BJ (cell line): ENCODE measurements around the gene CCNB2. TPM values are rescaled to one million over a fixed set of nuclear protein-coding genes. Genes with fewer than 3 reads are reported as not detected.
"Not testable (repeated sequence)": the region's sequence is repeated elsewhere in the genome, so short reads cannot be mapped to it uniquely, and the experiment has no call there.

ENCODE experiments used
- CTCF ChIA-PET: fragments of 350-600 bp; formaldehyde crosslinking; extraction: SDS; loops from one replicate; lab custom pipeline; 2021; ENCODE audit warnings: antibody characterized with exemption, inconsistent platforms; lab: Yijun Ruan, JAX
- POLR2A ChIA-PET: fragments of 300-600 bp; sonication (Branson Sonifier 250); formaldehyde crosslinking; extraction: SDS; loops from one replicate; lab custom pipeline; 2021; ENCODE audit warnings: antibody characterized with exemption; lab: Charles Lee
- DNase-seq: peaks from one replicate; pipeline ENCODE4 v3.0.0-alpha.2; 2011; ENCODE audit warnings: low read depth
- H3K27me3 ChIP-seq: 2 replicates; pipeline ENCODE4 v1.6.0; 2011; ENCODE audit warnings: low read length; ENCODE audit not compliant: control insufficient read depth, insufficient read depth
- H3K36me3 ChIP-seq: 2 replicates; pipeline ENCODE4 v1.5.1; 2011; ENCODE audit warnings: low read length; ENCODE audit not compliant: control insufficient read depth, insufficient read depth
- H3K4me3 ChIP-seq: 2 replicates; pipeline ENCODE4 v1.5.1; 2011; ENCODE audit warnings: low read depth, mild to moderate bottlenecking, control low read depth, low read length
- polyA plus RNA-seq: library from polyadenylated mRNA; depleted of rRNA; stranded (reverse); fragments of >200 nt; gene quantifications from 2 replicates; pipeline ENCODE4 v1.2.3, GENCODE V29; 2011
- TF ChIP-seq, protein P1 (sequence below): IDR thresholded peaks from 2 replicates; pipeline ENCODE4 v1.5.1; 2011; ENCODE audit warnings: low read depth, mild to moderate bottlenecking, control low read depth, inconsistent platforms, low read length, moderate library complexity; ENCODE audit not compliant: insufficient read depth

The CCNB2 gene
- polyA plus RNA-seq, 1 experiment, result 33.5 TPM

GRCh38 chr15:59116771-59117170, 11.8 kb downstream of the CCNB2 start:
- H3K27me3 ChIP-seq, result no peaks in the 10 kb centered on the region
- H3K36me3 ChIP-seq, result peaks cover 2% of the 10 kb centered on the region; the same call in 1 of the 2 replicates
- CTCF ChIA-PET, result no interaction called here
- DNase-seq, result no peak
- no peak overlapping the region for H3K4me3 ChIP-seq
- POLR2A ChIA-PET, result no interaction called here
- TF ChIP-seq, protein P1, sequence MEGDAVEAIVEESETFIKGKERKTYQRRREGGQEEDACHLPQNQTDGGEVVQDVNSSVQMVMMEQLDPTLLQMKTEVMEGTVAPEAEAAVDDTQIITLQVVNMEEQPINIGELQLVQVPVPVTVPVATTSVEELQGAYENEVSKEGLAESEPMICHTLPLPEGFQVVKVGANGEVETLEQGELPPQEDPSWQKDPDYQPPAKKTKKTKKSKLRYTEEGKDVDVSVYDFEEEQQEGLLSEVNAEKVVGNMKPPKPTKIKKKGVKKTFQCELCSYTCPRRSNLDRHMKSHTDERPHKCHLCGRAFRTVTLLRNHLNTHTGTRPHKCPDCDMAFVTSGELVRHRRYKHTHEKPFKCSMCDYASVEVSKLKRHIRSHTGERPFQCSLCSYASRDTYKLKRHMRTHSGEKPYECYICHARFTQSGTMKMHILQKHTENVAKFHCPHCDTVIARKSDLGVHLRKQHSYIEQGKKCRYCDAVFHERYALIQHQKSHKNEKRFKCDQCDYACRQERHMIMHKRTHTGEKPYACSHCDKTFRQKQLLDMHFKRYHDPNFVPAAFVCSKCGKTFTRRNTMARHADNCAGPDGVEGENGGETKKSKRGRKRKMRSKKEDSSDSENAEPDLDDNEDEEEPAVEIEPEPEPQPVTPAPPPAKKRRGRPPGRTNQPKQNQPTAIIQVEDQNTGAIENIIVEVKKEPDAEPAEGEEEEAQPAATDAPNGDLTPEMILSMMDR, result no peak

GRCh38 chr15:59119625-59120024, 14.7 kb downstream of the CCNB2 start:
- ChIA-PET POLR2A (no interaction called here), CTCF (no interaction called here)
- Histone ChIP-seq H3K36me3 (peaks cover 2% of the 10 kb centered on the region; the same call in 1 of the 2 replicates), H3K4me3 (no peak overlapping the region), H3K27me3 (no peaks in the 10 kb centered on the region)
- TF ChIP-seq, protein P1, result no peak
- no peak for DNase-seq

- ChIA-PET CTCF (no interaction called here), POLR2A (no interaction called here)
- H3K4me3 ChIP-seq, result no peak overlapping the region
- no peaks in the 10 kb centered on the region for H3K27me3 ChIP-seq
- DNase-seq, result no peak
- TF ChIP-seq, protein P1, result no peak
- peaks cover 2% of the 10 kb centered on the region; the same call in 1 of the 2 replicates for H3K36me3 ChIP-seq
Observed at GRCh38 chr15:59120937-59121336, 16.0 kb downstream of the CCNB2 start.

DNA sequence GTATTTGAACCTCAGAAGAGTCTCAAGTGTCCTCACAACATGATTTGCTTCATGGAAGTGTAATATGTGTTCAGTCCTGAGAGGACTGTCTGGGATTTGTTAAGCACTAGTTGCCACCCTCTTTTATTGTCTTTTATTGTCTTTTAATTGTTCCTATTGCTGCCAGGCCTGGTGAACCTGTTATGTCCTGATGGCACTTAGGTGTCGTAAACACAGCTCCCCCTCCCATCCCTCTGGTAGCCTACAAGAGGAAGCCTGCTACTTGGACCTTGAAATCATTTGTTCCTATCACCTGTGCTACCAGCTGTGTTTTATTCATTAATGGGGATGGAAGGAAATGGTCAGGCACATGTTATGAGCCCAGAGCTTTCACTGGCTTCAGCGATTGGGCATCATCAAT, 19.3 kb downstream of the CCNB2 start:
- ChIA-PET CTCF (interaction anchor here (2.2 kb wide), 1 partner anchor 14 kb away, joined by 7 read pairs; no protein-coding TSS in a partner anchor), POLR2A (no interaction called here)
- H3K27me3 ChIP-seq, result no peaks in the 10 kb centered on the region
- TF ChIP-seq, protein P1, result no peak
- DNase-seq, result no peak
- no peak overlapping the region for H3K4me3 ChIP-seq
- H3K36me3 ChIP-seq, result peaks cover 1% of the 10 kb centered on the region; the same call in 1 of the 2 replicates

DNA sequence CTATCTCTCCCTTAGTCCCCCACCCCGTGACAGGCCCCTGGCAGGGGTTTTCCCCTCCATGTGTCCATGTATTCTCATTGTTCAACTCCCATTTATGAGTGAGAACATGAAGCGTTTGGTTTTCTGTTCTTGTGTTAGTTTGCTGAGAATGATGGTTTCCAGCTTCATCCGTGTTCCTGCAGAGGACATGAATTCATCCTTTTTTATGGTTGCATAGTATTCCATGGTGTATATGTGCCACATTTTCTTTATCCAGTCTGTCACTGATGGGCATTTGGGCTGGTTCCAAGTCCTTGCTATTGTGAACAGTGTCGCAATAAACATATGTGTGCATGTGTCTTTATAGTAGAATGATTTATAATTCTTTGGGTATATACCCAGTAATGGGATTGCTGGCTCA, 20.7 kb downstream of the CCNB2 start:
- H3K4me3 ChIP-seq, DNase-seq, POLR2A ChIA-PET, H3K27me3 ChIP-seq, H3K36me3 ChIP-seq: not testable (repeated sequence)
- CTCF ChIA-PET, result interaction anchor here (2.2 kb wide), 1 partner anchor 13 kb away, joined by 7 read pairs; no protein-coding TSS in a partner anchor

GRCh38 chr15:59127255-59127654, 22.3 kb downstream of the CCNB2 start:
- H3K36me3 ChIP-seq, H3K27me3 ChIP-seq, DNase-seq, H3K4me3 ChIP-seq, POLR2A ChIA-PET, CTCF ChIA-PET: not testable (repeated sequence)
